H1 (cell line): ENCODE measurements around the gene UPP1. TPM values are rescaled to one million over a fixed set of nuclear protein-coding genes. Genes with fewer than 3 reads are reported as not detected.

Source experiments
- CTCF ChIA-PET: fragments of 300-600 bp; sonication (Branson Sonifier 250); formaldehyde crosslinking; loops from one replicate; lab custom pipeline; 2021; ENCODE audit not compliant: partially characterized antibody; lab: Charles Lee
- POLR2A ChIA-PET: fragments of 300-600 bp; sonication (Branson Sonifier 250); formaldehyde crosslinking; loops from one replicate; lab custom pipeline; 2021; ENCODE audit warnings: inconsistent platforms; ENCODE audit not compliant: partially characterized antibody; lab: Charles Lee
- DNase-seq, 2 experiments: peaks; one replicate each; pipeline versions ENCODE4 v3.0.0 to v3.0.0-alpha.2; 2010 to 2022; ENCODE audit warnings: low spot score in 2 of 2, low read depth in 1 of 2, mixed read lengths in 1 of 2
- FAIRE-seq: peaks from 2 replicates; lab custom pipeline; 2011; peaks lifted over from hg19 to GRCh38; lab: Jason Lieb, UNC
- H2AFZ ChIP-seq: 2 replicates; pipeline ENCODE4 v1.8.1; 2012; ENCODE audit warnings: low read length, inconsistent platforms
- H2AK5ac ChIP-seq: 2 replicates; pipeline ENCODE4 v1.6.1; 2013; ENCODE audit warnings: low read depth, low read length
- H2BK120ac ChIP-seq: replicated peaks from 2 replicates; pipeline ENCODE3; 2013; ENCODE audit warnings: low read depth, low read length, inconsistent platforms
- H2BK12ac ChIP-seq: 2 replicates; pipeline ENCODE4 v1.6.1; 2013; ENCODE audit warnings: low read depth, low read length
- H2BK15ac ChIP-seq: 2 replicates; pipeline ENCODE4 v1.6.1; 2013; ENCODE audit warnings: low read length
- H2BK20ac ChIP-seq: 2 replicates; pipeline ENCODE4 v1.6.1; 2013; ENCODE audit warnings: low read length
- H2BK5ac ChIP-seq: 2 replicates; pipeline ENCODE4 v1.6.1; 2013; ENCODE audit warnings: low read depth, low read length
- H3K14ac ChIP-seq: 2 replicates; pipeline ENCODE4 v1.6.1; 2013; ENCODE audit warnings: inconsistent platforms; ENCODE audit not compliant: insufficient read length
- H3K18ac ChIP-seq: 2 replicates; pipeline ENCODE4 v1.6.1; 2013; ENCODE audit warnings: low read length; ENCODE audit errors: extremely low read depth
- H3K23ac ChIP-seq: 2 replicates; pipeline ENCODE4 v1.6.1; 2013; ENCODE audit warnings: inconsistent platforms; ENCODE audit not compliant: insufficient read length
- H3K23me2 ChIP-seq: 2 replicates; pipeline ENCODE4 v1.6.1; 2013; ENCODE audit warnings: low read depth, low read length
- H3K27ac ChIP-seq: 2 replicates; pipeline ENCODE4 v1.6.1; 2011; ENCODE audit warnings: low read depth, low read length, inconsistent platforms
- H3K27me3 ChIP-seq, 4 experiments: replicated peaks in 1 of 4; 1 replicate in 1 of 4; 2 replicates in 3 of 4; pipeline versions ENCODE4 v1.6.1 to v1.8.1; 2011 to 2013; ENCODE audit warnings: low read length in 3 of 4, mild to moderate bottlenecking in 3 of 4, inconsistent platforms in 2 of 4, mixed read lengths in 2 of 4, moderate library complexity in 1 of 4; ENCODE audit not compliant: control insufficient read depth in 3 of 4, insufficient read depth in 3 of 4; ENCODE audit errors: extremely low read depth in 1 of 4
- H3K36me3 ChIP-seq, 4 experiments: 2 replicates each; pipeline versions ENCODE4 v1.6.1 to v1.8.1; 2011 to 2013; ENCODE audit warnings: mild to moderate bottlenecking in 4 of 4, low read length in 3 of 4, moderate library complexity in 2 of 4, control low read depth in 1 of 4, inconsistent platforms in 1 of 4; ENCODE audit not compliant: insufficient read depth in 4 of 4, control insufficient read depth in 2 of 4
- H3K4ac ChIP-seq: replicated peaks from 2 replicates; pipeline ENCODE3; 2013; ENCODE audit warnings: low read length, low read depth, mixed read lengths, inconsistent platforms; ENCODE audit not compliant: insufficient read length
- H3K4me1 ChIP-seq, 4 experiments: replicated peaks in 1 of 4; 1 replicate in 1 of 4; 2 replicates in 3 of 4; pipeline versions ENCODE4 v1.6.1 to v1.8.1; 2011 to 2013; ENCODE audit warnings: low read length in 3 of 4, inconsistent platforms in 2 of 4, mixed read lengths in 1 of 4; ENCODE audit not compliant: insufficient read depth in 4 of 4, control insufficient read depth in 3 of 4
- H3K4me2 ChIP-seq, 2 experiments: 2 replicates each; pipeline versions ENCODE4 v1.6.1 to v1.8.1; 2011 to 2013; ENCODE audit warnings: low read depth in 2 of 2, low read length in 2 of 2, control low read depth in 1 of 2, inconsistent platforms in 1 of 2, mild to moderate bottlenecking in 1 of 2; ENCODE audit not compliant: insufficient read depth in 1 of 2
- H3K4me3 ChIP-seq, 4 experiments: fragments of 200-600, 300-600 bp in 1 of 4; sonication (generic), shearing (Covaris generic), sonication (Bioruptor Twin) in 1 of 4; 2 replicates each; pipeline versions ENCODE4 v1.5.1 to v1.8.1; 2011 to 2016; ENCODE audit warnings: low read length in 4 of 4, low read depth in 3 of 4, control low read depth in 2 of 4, inconsistent platforms in 2 of 4, mild to moderate bottlenecking in 2 of 4, mixed read lengths in 1 of 4, moderate library complexity in 1 of 4; ENCODE audit not compliant: insufficient read depth in 2 of 4; ENCODE audit errors: extremely low read depth in 1 of 4
- H3K56ac ChIP-seq: replicated peaks from 2 replicates; pipeline ENCODE3; 2013; ENCODE audit warnings: low read depth, mild to moderate bottlenecking, mixed read lengths, low read length, inconsistent platforms; ENCODE audit not compliant: insufficient read length
- H3K79me1 ChIP-seq: 2 replicates; pipeline ENCODE4 v1.6.1; 2013; ENCODE audit warnings: low read depth, low read length, control low read depth
- H3K79me2 ChIP-seq, 2 experiments: 2 replicates each; pipeline versions ENCODE4 v1.6.1 to v1.8.1; 2012 to 2013; ENCODE audit warnings: low read length in 2 of 2, mild to moderate bottlenecking in 2 of 2, inconsistent platforms in 1 of 2; ENCODE audit not compliant: insufficient read depth in 2 of 2, control insufficient read depth in 1 of 2
- H3K9ac ChIP-seq, 4 experiments: replicated peaks in 1 of 4; 1 replicate in 1 of 4; 2 replicates in 3 of 4; pipeline versions ENCODE4 v1.6.1 to v1.8.1; 2011 to 2013; ENCODE audit warnings: low read depth in 3 of 4, low read length in 3 of 4, control low read depth in 2 of 4, mild to moderate bottlenecking in 2 of 4, moderate library complexity in 2 of 4, inconsistent platforms in 1 of 4; ENCODE audit errors: extremely low read depth in 1 of 4
- H3K9me3 ChIP-seq, 2 experiments: 2 replicates each; pipeline versions ENCODE4 v1.6.1 to v1.8.1; 2012 to 2013; ENCODE audit warnings: mild to moderate bottlenecking in 2 of 2, moderate library complexity in 2 of 2, control low read depth in 1 of 2, inconsistent platforms in 1 of 2, low read depth in 1 of 2, low read length in 1 of 2, mixed read lengths in 1 of 2; ENCODE audit not compliant: insufficient read depth in 2 of 2
- H4K20me1 ChIP-seq, 2 experiments: replicated peaks in 1 of 2; 2 replicates each; pipeline versions ENCODE3 to v1.8.1; 2011 to 2013; ENCODE audit warnings: inconsistent platforms in 2 of 2, low read length in 2 of 2, mild to moderate bottlenecking in 1 of 2; ENCODE audit not compliant: insufficient read depth in 2 of 2, control insufficient read depth in 1 of 2
- H4K5ac ChIP-seq: 2 replicates; pipeline ENCODE4 v1.6.1; 2013; ENCODE audit warnings: low read length, low read depth, mixed read lengths, inconsistent platforms; ENCODE audit not compliant: insufficient read length
- H4K8ac ChIP-seq: 2 replicates; pipeline ENCODE4 v1.8.0; 2013; ENCODE audit warnings: mild to moderate bottlenecking, moderate library complexity, low read length, inconsistent platforms; ENCODE audit not compliant: insufficient read depth; ENCODE audit errors: extremely low read depth
- H4K91ac ChIP-seq: replicated peaks from 2 replicates; pipeline ENCODE3; 2013; ENCODE audit warnings: low read length, mixed read lengths, inconsistent platforms; ENCODE audit not compliant: insufficient read length
- CHD1 ChIP-seq: IDR thresholded peaks from 2 replicates; pipeline ENCODE4 v1.6.1; 2012; ENCODE audit warnings: low read depth, low read length, improper control_type of control experiment
- GTF2F1 ChIP-seq: IDR thresholded peaks from 2 replicates; pipeline ENCODE4 v1.6.1; 2012; ENCODE audit warnings: low read depth, low read length, improper control_type of control experiment, borderline replicate concordance
- JUND ChIP-seq: IDR thresholded peaks from 2 replicates; pipeline ENCODE4 v1.6.1; 2011; ENCODE audit warnings: mild to moderate bottlenecking, improper control_type of control experiment, low read length
- KDM1A ChIP-seq: fragments of 200-600, 300-600 bp; sonication (generic); IDR thresholded peaks from 2 replicates; pipeline ENCODE4 v1.7.1; 2016; ENCODE audit warnings: mild to moderate bottlenecking, low read length, borderline replicate concordance
- MAFK ChIP-seq: IDR thresholded peaks from 2 replicates; pipeline ENCODE4 v1.6.1; 2012; ENCODE audit warnings: low read depth, mild to moderate bottlenecking, improper control_type of control experiment, low read length
- POU5F1 ChIP-seq: IDR thresholded peaks from 2 replicates; pipeline ENCODE4 v1.6.1; 2011; ENCODE audit warnings: low read depth, mild to moderate bottlenecking, low read length, moderate library complexity
- SIN3A ChIP-seq, 2 experiments: IDR thresholded peaks in 1 of 2; conservative IDR thresholded peaks in 1 of 2; 2 replicates each; pipeline ENCODE4 v1.6.1; 2011 to 2012; ENCODE audit warnings: low read length in 2 of 2, improper control_type of control experiment in 1 of 2, low read depth in 1 of 2, mild to moderate bottlenecking in 1 of 2
- SP4 ChIP-seq: IDR thresholded peaks from 2 replicates; pipeline ENCODE4 v1.6.1; 2012; ENCODE audit warnings: low read length, inconsistent platforms
- SRF ChIP-seq: IDR thresholded peaks from 2 replicates; pipeline ENCODE4 v1.6.1; 2011; ENCODE audit warnings: mild to moderate bottlenecking, low read depth, low read length, moderate library complexity
- TEAD4 ChIP-seq: IDR thresholded peaks from 2 replicates; pipeline ENCODE4 v1.6.1; 2012; ENCODE audit warnings: low read depth, low read length, inconsistent platforms, mixed read lengths
- WGBS, 2 experiments: shearing (Covaris generic) in 1 of 2; methylation state at CpG; one replicate each; pipeline versions ENCODE4 v1.1.6 to v1.1.7; 2013 to 2015; ENCODE audit warnings: low lambda C conversion rate in 2 of 2, mixed read lengths in 2 of 2, inconsistent platforms in 1 of 2, low coverage in 1 of 2, missing lambda C conversion rate in 1 of 2; ENCODE audit not compliant: insufficient replicate concordance in 2 of 2, insufficient coverage in 1 of 2, insufficient read length in 1 of 2; ENCODE audit errors: extremely low coverage in 1 of 2, missing lambda C conversion rate in 1 of 2; 5-methylcytosine and 5-hydroxymethylcytosine counted together
- polyA plus RNA-seq, 7 experiments: library from polyadenylated mRNA; depleted of rRNA in 3 of 7; stranded (reverse) in 5 of 7; unstranded in 2 of 7; fragments of >200 nt in 5 of 7; fragments of 200-250 nt in 2 of 7; gene quantifications; 1 replicate in 5 of 7; 2 replicates in 1 of 7; 4 replicates in 1 of 7; pipeline versions ENCODE4 v1.2.1 to v1.2.3, GENCODE V29; 2011 to 2013; ENCODE audit warnings: missing spikeins in 2 of 7, mixed read lengths in 2 of 7
- total RNA-seq: library from RNA; stranded (reverse); fragmentation: NEBNext Ultra II Directional; extraction: Animal tissue kit (Norgen Biotek cat#: 25700); gene quantifications from 2 replicates; pipeline ENCODE4 v1.2.1, GENCODE V29; 2021
- TF ChIP-seq, protein P1 (sequence below): IDR thresholded peaks from 2 replicates; pipeline ENCODE4 v1.6.1; 2012; ENCODE audit warnings: inconsistent platforms
- TF ChIP-seq, protein P2 (sequence below), 3 experiments: IDR thresholded peaks; 1 replicate in 2 of 3; 2 replicates in 1 of 3; pipeline versions ENCODE4 v1.5.1 to v1.6.1; 2011; ENCODE audit warnings: low read length in 3 of 3, mild to moderate bottlenecking in 3 of 3, inconsistent platforms in 2 of 3, low read depth in 1 of 3, moderate library complexity in 1 of 3; ENCODE audit not compliant: insufficient read depth in 1 of 3; ENCODE audit errors: control extremely low read depth in 1 of 3

UPP1 gene
- total and polyA plus RNA-seq, 2 of the 8 experiments (the other 6 are each of a cell fraction or from before 2014, with no cell fraction given): 40.7 to 46.2 TPM

DNA sequence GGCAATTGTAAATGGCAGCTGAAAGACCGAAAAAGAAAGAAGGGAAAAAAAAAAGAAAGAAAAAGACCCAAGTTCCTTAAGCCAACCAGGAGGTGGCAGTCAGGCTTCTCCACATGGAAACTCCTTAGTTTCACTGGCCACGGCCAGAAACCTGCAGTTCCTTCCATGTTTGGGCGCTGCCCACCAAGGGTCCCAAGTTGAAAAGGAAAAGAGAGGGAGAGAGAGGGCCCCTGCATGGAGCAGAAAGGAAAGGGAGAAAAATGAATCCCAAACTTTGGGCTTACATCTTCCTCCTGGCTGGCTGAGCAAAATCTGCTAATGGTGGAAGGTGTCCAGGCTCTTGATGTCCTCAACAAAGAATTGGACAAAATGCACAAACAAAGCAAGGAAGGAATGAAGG, 50.4 kb downstream of the UPP1 start:
- WGBS, 2 experiments: 68% methylated on average over 3 of the region's 3 CpGs; no CpG with 5 or more reads in 1 of the 2 experiments
- Histone ChIP-seq H3K4me3 (no peak overlapping the region), H3K79me2 (no peaks in the 10 kb centered on the region), H3K14ac (no peak overlapping the region), H3K9me3 (peaks cover 6 to 11% of the 10 kb centered on the region in 2 experiments; a peak in 2 of 4 replicates), H3K27ac (no peak overlapping the region), H4K20me1 (no peaks in the 10 kb centered on the region), H3K23me2 (no peaks in the 10 kb centered on the region), H3K56ac (no peak overlapping the region), H3K9ac (no peak overlapping the region), H3K27me3 (no peaks in the 10 kb centered on the region), H3K4me1 (0 out of 7 replicates have a peak, but pooled peaks cover 0 to 3% (median under 1%) of the 10 kb centered on the region in 4 experiments), H2BK120ac (no peak overlapping the region), H3K18ac (no peak overlapping the region), H4K5ac (no peak overlapping the region), H4K91ac (no peak overlapping the region), H3K79me1 (no peaks in the 10 kb centered on the region), H2AFZ (peak overlapping the region; percentile 78; the same call in 1 of the 2 replicates), H2BK5ac (no peak overlapping the region), H3K36me3 (no peaks in the 10 kb centered on the region), H2BK20ac (no peak overlapping the region), H3K4ac (no peak overlapping the region), H2BK12ac (no peak overlapping the region), H3K23ac (no peak overlapping the region), H3K4me2 (no peak overlapping the region), H4K8ac (no peak overlapping the region), H2AK5ac (no peak overlapping the region), H2BK15ac (no peak overlapping the region)
- FAIRE-seq: no peak
- DNase-seq: no peak
- ChIA-PET CTCF (interaction anchor here (0.6 to 2.2 kb wide), 7 partner anchors 9 to 194 kb away, joined by 3 to 5 read pairs (median 3); no protein-coding TSS in a partner anchor), POLR2A (no interaction called here)
- no peak for TF ChIP-seq KDM1A
- TF ChIP-seq, protein P1, sequence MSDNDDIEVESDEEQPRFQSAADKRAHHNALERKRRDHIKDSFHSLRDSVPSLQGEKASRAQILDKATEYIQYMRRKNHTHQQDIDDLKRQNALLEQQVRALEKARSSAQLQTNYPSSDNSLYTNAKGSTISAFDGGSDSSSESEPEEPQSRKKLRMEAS: no peak
- no peak for TF ChIP-seq TEAD4
- TF ChIP-seq, protein P2, sequence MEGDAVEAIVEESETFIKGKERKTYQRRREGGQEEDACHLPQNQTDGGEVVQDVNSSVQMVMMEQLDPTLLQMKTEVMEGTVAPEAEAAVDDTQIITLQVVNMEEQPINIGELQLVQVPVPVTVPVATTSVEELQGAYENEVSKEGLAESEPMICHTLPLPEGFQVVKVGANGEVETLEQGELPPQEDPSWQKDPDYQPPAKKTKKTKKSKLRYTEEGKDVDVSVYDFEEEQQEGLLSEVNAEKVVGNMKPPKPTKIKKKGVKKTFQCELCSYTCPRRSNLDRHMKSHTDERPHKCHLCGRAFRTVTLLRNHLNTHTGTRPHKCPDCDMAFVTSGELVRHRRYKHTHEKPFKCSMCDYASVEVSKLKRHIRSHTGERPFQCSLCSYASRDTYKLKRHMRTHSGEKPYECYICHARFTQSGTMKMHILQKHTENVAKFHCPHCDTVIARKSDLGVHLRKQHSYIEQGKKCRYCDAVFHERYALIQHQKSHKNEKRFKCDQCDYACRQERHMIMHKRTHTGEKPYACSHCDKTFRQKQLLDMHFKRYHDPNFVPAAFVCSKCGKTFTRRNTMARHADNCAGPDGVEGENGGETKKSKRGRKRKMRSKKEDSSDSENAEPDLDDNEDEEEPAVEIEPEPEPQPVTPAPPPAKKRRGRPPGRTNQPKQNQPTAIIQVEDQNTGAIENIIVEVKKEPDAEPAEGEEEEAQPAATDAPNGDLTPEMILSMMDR (IDR thresholded peaks at IDR 0.05; ENCODE audit: control extremely low read depth in 1 of 3, insufficient read depth in 1 of 3, low read depth in 1 of 3, low read length in 3 of 3): peak in 2 of 3 experiments; percentile 43 to 44; a peak in 3 of 4 replicates
- TF ChIP-seq SRF: no peak
- no peak for TF ChIP-seq POU5F1
- TF ChIP-seq SP4: no peak
- no peak for TF ChIP-seq MAFK
- no peak for TF ChIP-seq GTF2F1
- no peak for TF ChIP-seq SIN3A (conservative IDR thresholded peaks at IDR 0.05 in 1 of 2, IDR thresholded peaks at IDR 0.05 in 1 of 2; ENCODE audit: low read depth in 1 of 2, low read length in 2 of 2)
- TF ChIP-seq CHD1: no peak
- TF ChIP-seq JUND: no peak
